HG03354 (cell line): ENCODE data around the gene ACTR5.

ENCODE experiments used
- ATAC-seq: cut with Tn5 transposase; IDR thresholded peaks from one replicate; pipeline ENCODE4 v1.9.1; 2021; ENCODE audit warnings: mild to moderate bottlenecking; ENCODE audit not compliant: unreplicated experiment, poor library complexity, severe bottlenecking

Gene ACTR5

GRCh38 chr20:38748097-38748860, at the start of gene ACTR5:
TSS of gene ACTR5 (plus strand) at chr20:38748460. CDS start at chr20:38748479, 19 bp downstream.
- ATAC-seq: peak; percentile 88

DNA sequence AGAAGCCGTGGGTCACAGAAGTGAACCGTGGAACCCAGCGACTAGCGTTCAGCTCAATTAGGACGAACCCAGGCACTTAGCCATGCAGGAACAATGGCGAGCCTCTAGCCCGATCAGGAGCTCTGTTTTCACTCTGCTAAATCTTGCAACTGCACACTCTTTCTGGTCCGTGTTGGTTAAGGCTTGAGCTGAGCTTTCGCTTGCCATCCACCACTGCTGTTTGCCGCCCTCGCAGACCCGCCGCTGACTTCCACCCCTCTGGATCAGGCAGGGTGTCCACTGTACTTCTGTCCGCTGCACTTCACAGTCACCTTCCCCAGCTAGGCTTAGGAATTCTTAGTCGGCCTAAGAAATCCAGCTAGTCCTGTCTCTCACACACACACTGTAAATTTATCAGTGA, 49.7 kb upstream of the ACTR5 start:
- no peak for ATAC-seq

- no peak for ATAC-seq
These were observed 48.1 kb upstream of the ACTR5 start for GRCh38 chr20:38700141-38700540.

DNA sequence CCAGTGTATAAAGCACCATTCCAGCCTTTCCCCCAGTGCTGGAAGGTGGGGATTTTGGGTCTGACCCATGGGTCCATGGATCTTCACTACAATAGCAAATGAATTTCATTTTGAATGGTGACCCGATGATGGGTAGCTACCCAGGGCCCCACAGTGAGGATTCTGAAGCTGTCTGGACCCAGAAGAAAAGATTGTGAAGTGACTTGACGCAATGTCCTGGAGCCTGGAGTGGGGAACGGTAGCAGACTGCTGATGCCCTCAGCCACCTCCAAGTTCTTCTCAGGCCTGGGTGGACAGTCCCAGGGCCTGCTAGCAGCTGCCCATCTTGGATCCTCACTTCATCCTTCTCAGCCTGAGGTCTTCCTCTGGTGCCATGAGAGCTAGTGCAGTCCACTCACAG, 47.3 kb upstream of the ACTR5 start:
- ATAC-seq: no peak

GRCh38 chr20:38703526-38703925, 44.7 kb upstream of the ACTR5 start:
- ATAC-seq: no peak

DNA sequence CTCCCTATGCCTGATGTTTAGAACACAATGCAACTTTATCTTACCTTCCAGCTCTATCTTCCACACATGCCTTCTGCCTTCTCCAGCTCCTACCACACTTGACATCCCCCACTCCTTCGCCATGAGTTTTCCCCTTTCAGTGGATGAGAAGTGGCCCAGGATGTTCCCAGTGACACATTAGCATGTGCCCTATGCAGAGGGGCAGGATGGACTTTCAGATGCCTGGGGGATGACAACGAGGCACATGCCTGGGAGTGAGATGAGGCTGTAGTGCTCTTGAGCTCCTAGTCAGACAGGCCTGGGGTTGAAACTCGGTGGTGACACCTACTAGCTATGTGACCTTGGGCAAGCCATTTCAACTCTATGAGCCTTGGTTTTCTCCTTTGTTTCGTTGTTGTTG, 44.1 kb upstream of the ACTR5 start:
- ATAC-seq: no peak

GRCh38 chr20:38706509-38706908, 41.8 kb upstream of the ACTR5 start:
- no peak for ATAC-seq

GRCh38 chr20:38714308-38714707, 34.0 kb upstream of the ACTR5 start:
- ATAC-seq: no peak

DNA sequence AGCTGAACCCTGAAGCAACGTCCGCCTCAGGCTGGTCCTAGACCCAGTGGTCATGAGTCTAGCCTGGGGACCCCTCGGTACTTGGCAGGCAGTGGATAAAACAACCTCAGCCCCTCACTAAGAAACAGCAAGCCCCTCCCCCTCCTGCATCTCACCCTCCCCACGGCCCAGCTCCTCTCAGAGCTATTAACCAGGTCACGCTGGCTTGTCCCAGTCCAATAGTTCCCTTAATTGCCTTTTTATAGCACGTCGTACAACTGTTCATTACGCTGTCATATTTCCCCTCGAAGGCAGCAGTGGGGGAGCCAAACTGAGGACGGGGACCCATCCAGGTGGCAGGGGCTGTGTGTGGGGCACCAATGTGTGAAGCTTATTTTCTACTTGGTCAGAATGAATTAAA, 32.6 kb upstream of the ACTR5 start:
- ATAC-seq: no peak

GRCh38 chr20:38722683-38723016, 25.6 kb upstream of the ACTR5 start:
- ATAC-seq: no peak

GRCh38 chr20:38723017-38723847, 25.0 kb upstream of the ACTR5 start:
- no peak for ATAC-seq

- no peak for ATAC-seq
These were observed 24.2 kb upstream of the ACTR5 start, which contains the start of gene SLC32A1 for GRCh38 chr20:38723848-38724625. TSS of gene SLC32A1 (plus strand) at chr20:38724486. CDS start at chr20:38724725, 239 bp downstream.

DNA sequence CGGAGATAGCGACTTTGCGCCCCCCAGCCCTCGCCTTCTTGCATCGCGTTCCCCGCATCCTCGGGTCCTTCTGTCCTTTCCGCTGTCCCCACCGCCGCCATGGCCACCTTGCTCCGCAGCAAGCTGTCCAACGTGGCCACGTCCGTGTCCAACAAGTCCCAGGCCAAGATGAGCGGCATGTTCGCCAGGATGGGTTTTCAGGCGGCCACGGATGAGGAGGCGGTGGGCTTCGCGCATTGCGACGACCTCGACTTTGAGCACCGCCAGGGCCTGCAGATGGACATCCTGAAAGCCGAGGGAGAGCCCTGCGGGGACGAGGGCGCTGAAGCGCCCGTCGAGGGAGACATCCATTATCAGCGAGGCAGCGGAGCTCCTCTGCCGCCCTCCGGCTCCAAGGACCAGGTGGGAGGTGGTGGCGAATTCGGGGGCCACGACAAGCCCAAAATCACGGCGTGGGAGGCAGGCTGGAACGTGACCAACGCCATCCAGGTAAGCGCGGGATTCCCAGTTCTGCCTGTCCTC, 23.6 kb upstream of the ACTR5 start:
- ATAC-seq: no peak

GRCh38 chr20:38725148-38725901, 22.9 kb upstream of the ACTR5 start:
- no peak for ATAC-seq

- no peak for ATAC-seq
These were observed 22.1 kb upstream of the ACTR5 start for GRCh38 chr20:38725931-38726803.

- no peak for ATAC-seq
These were observed 21.3 kb upstream of the ACTR5 start for GRCh38 chr20:38726804-38727606.

DNA sequence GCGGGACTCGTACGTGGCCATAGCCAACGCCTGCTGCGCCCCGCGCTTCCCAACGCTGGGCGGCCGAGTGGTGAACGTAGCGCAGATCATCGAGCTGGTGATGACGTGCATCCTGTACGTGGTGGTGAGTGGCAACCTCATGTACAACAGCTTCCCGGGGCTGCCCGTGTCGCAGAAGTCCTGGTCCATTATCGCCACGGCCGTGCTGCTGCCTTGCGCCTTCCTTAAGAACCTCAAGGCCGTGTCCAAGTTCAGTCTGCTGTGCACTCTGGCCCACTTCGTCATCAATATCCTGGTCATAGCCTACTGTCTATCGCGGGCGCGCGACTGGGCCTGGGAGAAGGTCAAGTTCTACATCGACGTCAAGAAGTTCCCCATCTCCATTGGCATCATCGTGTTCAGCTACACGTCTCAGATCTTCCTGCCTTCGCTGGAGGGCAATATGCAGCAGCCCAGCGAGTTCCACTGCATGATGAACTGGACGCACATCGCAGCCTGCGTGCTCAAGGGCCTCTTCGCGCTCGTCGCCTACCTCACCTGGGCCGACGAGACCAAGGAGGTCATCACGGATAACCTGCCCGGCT, 20.6 kb upstream of the ACTR5 start:
- ATAC-seq: no peak
